ENCODE data around the gene NME2. TPM values are rescaled to one million over a fixed set of nuclear protein-coding genes. Genes with fewer than 3 reads are reported as not detected.

NME2 gene
- total RNA-seq, result 100 to 1,000 TPM in 3 of 4 donors, 10 to 100 TPM in 1; 83.4 to 482 (median 290) TPM

DNA sequence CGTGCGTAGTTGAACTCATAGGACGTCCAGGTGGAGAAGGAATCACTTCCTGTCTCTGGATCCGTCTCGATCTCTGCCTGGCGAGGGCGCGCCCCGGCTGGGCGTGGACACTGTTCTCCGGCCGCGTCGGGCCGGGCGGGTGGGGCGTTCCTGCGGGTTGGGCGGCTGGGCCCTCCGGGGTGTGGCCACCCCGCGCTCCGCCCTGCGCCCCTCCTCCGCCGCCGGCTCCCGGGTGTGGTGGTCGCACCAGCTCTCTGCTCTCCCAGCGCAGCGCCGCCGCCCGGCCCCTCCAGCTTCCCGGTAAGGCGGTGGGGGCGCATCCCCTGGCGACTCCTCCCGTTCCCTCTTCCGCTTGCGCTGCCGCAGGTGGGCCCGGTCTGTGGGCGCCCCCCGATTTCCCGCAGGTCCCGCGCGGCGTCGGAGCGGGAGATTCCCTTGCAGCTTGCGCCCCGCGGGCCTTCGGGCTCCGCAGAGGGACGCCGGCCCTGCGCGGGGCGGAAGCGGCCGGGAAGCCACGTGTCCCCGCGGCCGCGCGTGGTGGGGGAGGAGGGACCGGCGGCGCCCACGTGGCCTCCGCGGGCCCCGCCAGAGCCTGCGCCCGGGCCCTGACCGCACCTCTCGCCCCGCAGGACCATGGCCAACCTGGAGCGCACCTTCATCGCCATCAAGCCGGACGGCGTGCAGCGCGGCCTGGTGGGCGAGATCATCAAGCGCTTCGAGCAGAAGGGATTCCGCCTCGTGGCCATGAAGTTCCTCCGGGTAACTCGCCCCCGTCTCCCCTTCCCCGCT lies at the start of gene NME2:
Gene NME2 (plus strand): TSS at position 214 of the 789 bp plus-strand sequence. CDS start 420 bp downstream, at position 634.
- in situ Hi-C loops (cut with MboI; ENCODE audit: low pct_ligation_motif_present in 1 of 4, low pct_unique_long_range_greater_than_20kb in 1 of 4, low sequenced_read_pairs in 3 of 4), result loop anchor here in 2 of 4 donors (25.0 kb wide), 1 partner anchor 304 kb away; the partner anchor contains the start of gene TOB1 (in 2 of the 2)
- H3K4me1 ChIP-seq, result peaks cover 7 to 24% (median 17%) of the 10 kb centered on the region in 4 donors
- H3K9me3 ChIP-seq, result no peaks in the 10 kb centered on the region
- TF ChIP-seq CTCF (IDR thresholded peaks at IDR 0.05) (no peak), POLR2AphosphoS5 (IDR thresholded peaks at IDR 0.05) (peak; percentile 68 to 92 (median 91)), POLR2A (IDR thresholded peaks at IDR 0.05) (peak; percentile 5), EP300 (IDR thresholded peaks at IDR 0.05; ENCODE audit: low read depth) (no peak)
- H3K36me3 ChIP-seq, result peaks cover 0 to 9% (median 2%) of the 10 kb centered on the region in 4 donors
- peak within 1 kb of the TSS; percentile 70 to 100 (median 92) for H3K4me3 ChIP-seq
- peak within 1 kb of the TSS; percentile 97 to 98 (median 98) for H3K27ac ChIP-seq
- H3K27me3 ChIP-seq, result no peaks in the 10 kb centered on the region
- DNase-seq, result peak; percentile 95
- 1% methylated on average over 53 of the region's 98 CpGs; no CpG with 5 or more reads in 1 of the 2 donors for WGBS, 2 donors (ENCODE audit: low coverage in 1 of 2)
- intact Hi-C loops (cut with DNase I; ENCODE audit: low total_unique reads), result no loop called here

GRCh38 chr17:51118330-51119195 lies 47.6 kb upstream of the NME2 start:
- TF ChIP-seq POLR2AphosphoS5 (IDR thresholded peaks at IDR 0.05) (peak in 2 of 3 donors; percentile 58 to 66), POLR2A (IDR thresholded peaks at IDR 0.05) (no peak)
- H3K4me1 ChIP-seq, result peaks cover 23 to 52% (median 31%) of the 10 kb centered on the region in 4 donors
- intact Hi-C loops (cut with DNase I; ENCODE audit: low total_unique reads), result loop anchor here (2.0 kb wide), 1 partner anchor 34 kb away; the partner anchor contains the start of gene NME1
- WGBS, 2 donors (ENCODE audit: low coverage in 1 of 2), result 30 to 37% methylated on average over 10 to 14 of the region's 14 CpGs
- H3K27me3 ChIP-seq, result no peaks in the 10 kb centered on the region
- in situ Hi-C loops (cut with MboI; ENCODE audit: low pct_ligation_motif_present in 1 of 4, low pct_unique_long_range_greater_than_20kb in 1 of 4, low sequenced_read_pairs in 3 of 4), result no loop called here
- H3K36me3 ChIP-seq, result no peaks in the 10 kb centered on the region
- no peaks in the 10 kb centered on the region for H3K9me3 ChIP-seq
- peak overlapping the region in 3 of 4 donors; percentile 59 to 98 (median 87) for H3K4me3 ChIP-seq
- H3K27ac ChIP-seq, result peak overlapping the region; percentile 99 to 100 (median 100)
- peak; percentile 81 for DNase-seq

- TF ChIP-seq CTCF (IDR thresholded peaks at IDR 0.05) (peak in 2 of 5 experiments; percentile 12 to 23), EP300 (IDR thresholded peaks at IDR 0.05; ENCODE audit: low read depth) (no peak)
- peak overlapping the region; percentile 99 to 100 (median 100) for H3K27ac ChIP-seq
- H3K27me3 ChIP-seq, result no peaks in the 10 kb centered on the region
- peak overlapping the region; percentile 59 to 98 (median 92) for H3K4me3 ChIP-seq
- DNase-seq, result peak; percentile 54
- WGBS, 2 donors (ENCODE audit: low coverage in 1 of 2), result 1 to 4% methylated on average over 12 to 21 of the region's 49 CpGs
- in situ Hi-C loops (cut with MboI; ENCODE audit: low pct_ligation_motif_present in 1 of 4, low pct_unique_long_range_greater_than_20kb in 1 of 4, low sequenced_read_pairs in 3 of 4), result no loop called here
- intact Hi-C loops (cut with DNase I; ENCODE audit: low total_unique reads), result loop anchor here (2.0 kb wide), 1 partner anchor 33 kb away; the partner anchor contains the start of gene NME1
- H3K9me3 ChIP-seq, result no peaks in the 10 kb centered on the region
- H3K4me1 ChIP-seq, result peaks cover 23 to 57% (median 33%) of the 10 kb centered on the region in 4 donors
- no peaks in the 10 kb centered on the region for H3K36me3 ChIP-seq
Measured at GRCh38 chr17:51119415-51120356, 46.5 kb upstream of the NME2 start.

DNA sequence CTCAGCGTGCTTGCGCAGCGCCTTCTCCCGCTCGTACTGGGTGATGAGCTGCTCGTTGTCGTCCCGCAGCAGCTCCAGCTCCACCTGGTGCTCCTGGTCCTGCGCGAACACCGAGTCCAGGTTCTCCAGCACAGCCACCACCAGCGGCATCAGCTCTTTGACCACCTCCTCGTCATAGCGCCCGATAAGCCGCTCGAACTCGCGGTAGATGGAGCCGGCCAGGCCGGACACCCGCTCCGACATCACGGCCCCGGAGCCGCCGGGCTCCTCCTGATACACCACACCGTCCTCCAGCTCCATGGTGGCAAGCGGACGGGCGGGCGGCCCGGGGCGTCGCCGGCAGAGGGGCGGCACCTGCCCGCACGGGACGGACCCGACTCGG lies 45.9 kb upstream of the NME2 start:
- no peaks in the 10 kb centered on the region for H3K9me3 ChIP-seq
- H3K27ac ChIP-seq, result peak overlapping the region; percentile 99 to 100 (median 100)
- intact Hi-C loops (cut with DNase I; ENCODE audit: low total_unique reads) (no loop called here), in situ Hi-C loops (cut with MboI; ENCODE audit: low pct_ligation_motif_present in 1 of 4, low pct_unique_long_range_greater_than_20kb in 1 of 4, low sequenced_read_pairs in 3 of 4) (no loop called here)
- DNase-seq, result peak; percentile 60
- peaks cover 23 to 64% (median 36%) of the 10 kb centered on the region in 4 donors for H3K4me1 ChIP-seq
- no peaks in the 10 kb centered on the region for H3K27me3 ChIP-seq
- WGBS, 2 donors (ENCODE audit: low coverage in 1 of 2), result 4% methylated on average over 10 of the region's 42 CpGs; no CpG with 5 or more reads in 1 of the 2 donors
- H3K36me3 ChIP-seq, result no peaks in the 10 kb centered on the region
- TF ChIP-seq EP300 (IDR thresholded peaks at IDR 0.05; ENCODE audit: low read depth), result no peak
- TF ChIP-seq CTCF (IDR thresholded peaks at IDR 0.05), result no peak
- peak; percentile 11 for TF ChIP-seq POLR2A (IDR thresholded peaks at IDR 0.05)
- TF ChIP-seq POLR2AphosphoS5 (IDR thresholded peaks at IDR 0.05), result peak in 1 of 3 donors; percentile 18
- H3K4me3 ChIP-seq, result peak overlapping the region; percentile 59 to 98 (median 92)

Data from transverse colon (tissue), 4 donors.